ENCODE measurements around the gene PID1. TPM values are rescaled to one million over a fixed set of nuclear protein-coding genes. Genes with fewer than 3 reads are reported as not detected.

The PID1 gene
- total and polyA plus RNA-seq, 8 donors, result 10.2 to 51.2 (median 35.4) TPM

DNA sequence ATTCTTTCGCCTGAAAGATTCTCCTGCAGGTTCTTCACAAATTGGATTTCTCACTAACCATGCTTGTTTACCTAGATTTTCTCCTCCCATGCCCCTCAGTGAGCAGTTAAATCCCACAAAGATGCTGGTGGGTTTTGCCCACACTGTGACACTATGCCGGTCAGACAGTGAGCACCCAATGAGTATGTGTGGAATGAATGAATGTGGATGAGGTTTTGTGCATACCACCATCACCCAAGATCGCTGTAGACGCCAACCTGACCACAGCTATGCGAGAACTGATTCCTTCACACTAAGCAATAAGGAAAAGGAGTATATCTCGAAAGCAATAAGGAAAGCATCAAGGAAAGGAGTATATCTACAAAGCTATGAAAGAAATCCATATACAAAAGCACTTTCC lies 116.7 kb downstream of the PID1 start:
- Histone ChIP-seq H3K36me3 (no peaks in the 10 kb centered on the region), H3K9me3 (no peaks in the 10 kb centered on the region), H3K4me1 (no peaks in the 10 kb centered on the region), H3K27me3 (no peaks in the 10 kb centered on the region), H3K4me3 (no peak overlapping the region), H3K27ac (no peak overlapping the region)
- intact Hi-C loops (cut with DNase I; ENCODE audit: low total_unique reads), result no loop called here
- TF ChIP-seq CTCF (IDR thresholded peaks at IDR 0.05) (no peak), EP300 (IDR thresholded peaks at IDR 0.05) (no peak), POLR2A (IDR thresholded peaks at IDR 0.05) (no peak), POLR2AphosphoS5 (IDR thresholded peaks at IDR 0.05) (no peak)
- WGBS, 5 donors, result 77 to 92% (median 84%) methylated on average over 6 of the region's 6 CpGs
- DNase-seq, result no peak

DNA sequence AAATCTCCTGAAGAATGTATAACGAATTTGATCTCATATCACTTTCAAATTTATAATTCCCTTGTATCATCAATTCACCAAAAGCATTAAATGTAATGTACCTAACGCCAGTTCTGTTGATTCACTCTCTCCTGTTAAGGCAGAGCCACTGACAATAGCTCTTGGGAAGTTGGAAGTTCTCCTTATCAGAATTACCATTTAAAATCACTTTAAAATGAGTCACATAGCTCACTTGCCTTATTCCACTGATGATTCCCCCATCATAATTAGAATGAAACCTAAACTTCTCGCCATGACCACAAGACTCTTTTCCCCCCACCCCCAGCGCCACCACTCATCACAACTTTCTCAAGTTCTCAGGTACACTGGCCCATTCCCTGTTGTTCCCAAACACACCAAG lies 117.1 kb downstream of the PID1 start:
- H3K36me3 ChIP-seq, result no peaks in the 10 kb centered on the region
- no peak overlapping the region for H3K27ac ChIP-seq
- intact Hi-C loops (cut with DNase I; ENCODE audit: low total_unique reads), result no loop called here
- no peaks in the 10 kb centered on the region for H3K27me3 ChIP-seq
- no peak overlapping the region for H3K4me3 ChIP-seq
- 72 to 89% (median 86%) methylated on average over 4 of the region's 4 CpGs for WGBS, 5 donors
- no peak for TF ChIP-seq POLR2AphosphoS5 (IDR thresholded peaks at IDR 0.05)
- no peak for TF ChIP-seq EP300 (IDR thresholded peaks at IDR 0.05)
- TF ChIP-seq POLR2A (IDR thresholded peaks at IDR 0.05), result no peak
- no peak for TF ChIP-seq CTCF (IDR thresholded peaks at IDR 0.05)
- no peak for DNase-seq
- no peaks in the 10 kb centered on the region for H3K9me3 ChIP-seq
- H3K4me1 ChIP-seq, result no peaks in the 10 kb centered on the region

DNA sequence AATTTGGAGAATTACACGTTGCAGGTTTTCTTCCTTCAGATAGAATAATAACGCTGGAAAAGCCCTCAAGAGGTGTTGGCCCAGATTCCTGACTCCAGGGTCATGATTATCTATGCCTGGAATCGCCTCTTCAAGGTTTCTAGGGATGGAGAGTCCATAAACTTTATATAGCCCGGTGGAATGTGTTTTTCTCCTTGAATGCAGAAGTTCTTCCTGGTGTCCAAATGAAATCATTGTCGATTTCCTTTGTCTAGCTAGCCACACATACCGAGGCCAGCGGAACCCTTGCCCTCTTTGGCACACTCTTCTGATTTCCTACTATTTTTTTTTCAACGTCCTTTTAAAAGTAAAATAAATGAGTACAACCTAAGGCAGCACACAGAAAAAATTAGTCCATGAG lies 117.8 kb downstream of the PID1 start:
- no peak for DNase-seq
- Histone ChIP-seq H3K36me3 (no peaks in the 10 kb centered on the region), H3K4me1 (no peaks in the 10 kb centered on the region), H3K4me3 (no peak overlapping the region), H3K27me3 (no peaks in the 10 kb centered on the region), H3K9me3 (no peaks in the 10 kb centered on the region), H3K27ac (no peak overlapping the region)
- intact Hi-C loops (cut with DNase I; ENCODE audit: low total_unique reads), result no loop called here
- TF ChIP-seq EP300 (IDR thresholded peaks at IDR 0.05) (no peak), POLR2A (IDR thresholded peaks at IDR 0.05) (no peak), CTCF (IDR thresholded peaks at IDR 0.05) (no peak), POLR2AphosphoS5 (IDR thresholded peaks at IDR 0.05) (no peak)
- 56 to 76% (median 71%) methylated on average over 8 of the region's 8 CpGs for WGBS, 5 donors

- no peaks in the 10 kb centered on the region for H3K9me3 ChIP-seq
- intact Hi-C loops (cut with DNase I; ENCODE audit: low total_unique reads), result no loop called here
- WGBS, 5 donors, result 85 to 96% (median 91%) methylated on average over 10 of the region's 10 CpGs
Measured at GRCh38 chr2:229152674-229153073, 118.4 kb downstream of the PID1 start.

More at GRCh38 chr2:229152674-229153073, 118.4 kb downstream of the PID1 start:
- Histone ChIP-seq H3K4me3 (no peak overlapping the region), H3K27ac (no peak overlapping the region), H3K36me3 (no peaks in the 10 kb centered on the region), H3K4me1 (no peaks in the 10 kb centered on the region), H3K27me3 (no peaks in the 10 kb centered on the region)
- no peak for TF ChIP-seq CTCF (IDR thresholded peaks at IDR 0.05)
- no peak for TF ChIP-seq POLR2AphosphoS5 (IDR thresholded peaks at IDR 0.05)
- TF ChIP-seq EP300 (IDR thresholded peaks at IDR 0.05), result no peak
- no peak for TF ChIP-seq POLR2A (IDR thresholded peaks at IDR 0.05)
- DNase-seq, result no peak
